ENCODE data around the gene SEMA3E.
"Not testable (repeated sequence)": the region's sequence is repeated elsewhere in the genome, so short reads cannot be mapped to it uniquely, and the experiment has no call there.

The SEMA3E gene

GRCh38 chr7:83579740-83580139, 69.2 kb downstream of the SEMA3E start:
- intact Hi-C loops (cut with DNase I): no loop called here
- DNase-seq: no peak

GRCh38 chr7:83575436-83575835, 73.5 kb downstream of the SEMA3E start:
- intact Hi-C loops (cut with DNase I): no loop called here
- no peak for DNase-seq

- no peak for DNase-seq
- intact Hi-C loops (cut with DNase I): no loop called here
These were observed 74.3 kb downstream of the SEMA3E start for GRCh38 chr7:83574616-83575015.

GRCh38 chr7:83562960-83563359, 86.0 kb downstream of the SEMA3E start:
- intact Hi-C loops (cut with DNase I): no loop called here
- DNase-seq: no peak

- intact Hi-C loops (cut with DNase I): no loop called here
- DNase-seq: no peak
These were observed 86.7 kb downstream of the SEMA3E start for GRCh38 chr7:83562289-83562688.

GRCh38 chr7:83559887-83560286, 89.1 kb downstream of the SEMA3E start:
- DNase-seq: no peak
- intact Hi-C loops (cut with DNase I): no loop called here

- DNase-seq; intact Hi-C loops (cut with DNase I): not testable (repeated sequence)
These were observed 96.4 kb downstream of the SEMA3E start for GRCh38 chr7:83552556-83552955.

- DNase-seq: no peak
- intact Hi-C loops (cut with DNase I): no loop called here
These were observed 98.8 kb downstream of the SEMA3E start for GRCh38 chr7:83550100-83550499.

- intact Hi-C loops (cut with DNase I): no loop called here
- DNase-seq: no peak
These were observed 100.7 kb downstream of the SEMA3E start for GRCh38 chr7:83548250-83548649.

- intact Hi-C loops (cut with DNase I): no loop called here
- no peak for DNase-seq
These were observed 101.4 kb downstream of the SEMA3E start for GRCh38 chr7:83547526-83547925.

- no peak for DNase-seq
- intact Hi-C loops (cut with DNase I): no loop called here
These were observed 102.4 kb downstream of the SEMA3E start for GRCh38 chr7:83546586-83546985.

GRCh38 chr7:83541187-83541960, 107.6 kb downstream of the SEMA3E start:
- DNase-seq: no peak

GRCh38 chr7:83534488-83534887, 114.5 kb downstream of the SEMA3E start:
- intact Hi-C loops (cut with DNase I): no loop called here
- no peak for DNase-seq

More at GRCh38 chr7:83541187-83541960, 107.6 kb downstream of the SEMA3E start:
- intact Hi-C loops (cut with DNase I): no loop called here

GRCh38 chr7:83532219-83532618, 116.7 kb downstream of the SEMA3E start:
- intact Hi-C loops (cut with DNase I): no loop called here

GRCh38 chr7:83531766-83532165, 117.2 kb downstream of the SEMA3E start:
- no peak for DNase-seq
- intact Hi-C loops (cut with DNase I): no loop called here

More at GRCh38 chr7:83532219-83532618, 116.7 kb downstream of the SEMA3E start:
- no peak for DNase-seq

GRCh38 chr7:83528925-83529423, 120.0 kb downstream of the SEMA3E start:
- intact Hi-C loops (cut with DNase I): no loop called here
- no peak for DNase-seq

GRCh38 chr7:83524277-83525075, 124.5 kb downstream of the SEMA3E start:
- intact Hi-C loops (cut with DNase I): no loop called here
- no peak for DNase-seq

GRCh38 chr7:83520726-83521125, 128.2 kb downstream of the SEMA3E start:
- intact Hi-C loops (cut with DNase I): no loop called here
- DNase-seq: no peak

- no peak for DNase-seq
- intact Hi-C loops (cut with DNase I): no loop called here
These were observed 129.7 kb downstream of the SEMA3E start for GRCh38 chr7:83519240-83519639.

- intact Hi-C loops (cut with DNase I): no loop called here
- DNase-seq: no peak
These were observed 131.8 kb downstream of the SEMA3E start for GRCh38 chr7:83517035-83517700.

All from head of caudate nucleus (tissue), 42 donors.